C4-2B (cell line): ENCODE results near the gene NHSL1.

ENCODE experiments used
- H3K27ac ChIP-seq: fragments of 450-650 bp; 2 replicates; pipeline ENCODE4 v1.5.1; 2017
- CTCF ChIP-seq: fragments of 450-650 bp; conservative IDR thresholded peaks from 2 replicates; pipeline ENCODE4 v1.5.1; 2017; ENCODE audit warnings: mild to moderate bottlenecking
- ZFX ChIP-seq: fragments of 450-650 bp; IDR thresholded peaks from 2 replicates; pipeline ENCODE4 v1.6.1; 2017

The NHSL1 gene

GRCh38 chr6:138499303-138500018 is at the start of gene NHSL1:
Gene NHSL1 (minus strand): TSS chr6:138499494. CDS start chr6:138499290, 204 bp downstream.
- no peak within 1 kb of the TSS for H3K27ac ChIP-seq
- TF ChIP-seq CTCF (no peak), ZFX (no peak)

GRCh38 chr6:138546733-138547185 is 47.5 kb upstream of the NHSL1 start:
- TF ChIP-seq CTCF (no peak), ZFX (no peak)
- no peak overlapping the region for H3K27ac ChIP-seq

- H3K27ac ChIP-seq: no peak overlapping the region
- TF ChIP-seq CTCF (no peak), ZFX (no peak)
Observed at GRCh38 chr6:138545621-138545980, 46.3 kb upstream of the NHSL1 start.

GRCh38 chr6:138544501-138544900 is 45.2 kb upstream of the NHSL1 start:
- no peak overlapping the region for H3K27ac ChIP-seq

GRCh38 chr6:138543657-138544056 is 44.4 kb upstream of the NHSL1 start:
- no peak overlapping the region for H3K27ac ChIP-seq
- TF ChIP-seq ZFX (no peak), CTCF (no peak)

More at GRCh38 chr6:138544501-138544900, 45.2 kb upstream of the NHSL1 start:
- TF ChIP-seq CTCF (no peak), ZFX (no peak)

GRCh38 chr6:138541823-138542481 is 42.7 kb upstream of the NHSL1 start:
- TF ChIP-seq ZFX: no peak
- TF ChIP-seq CTCF: no peak
- no peak overlapping the region for H3K27ac ChIP-seq

GRCh38 chr6:138540468-138540867 is 41.2 kb upstream of the NHSL1 start:
- no peak for TF ChIP-seq ZFX
- no peak for TF ChIP-seq CTCF

More at GRCh38 chr6:138540468-138540867, 41.2 kb upstream of the NHSL1 start:
- no peak overlapping the region for H3K27ac ChIP-seq
